NCI-H1092 (cell line): ENCODE results near the gene BRD8.
A peak's percentile ranks its signal among the peaks of the same experiment; 100 is the strongest.
"Not testable (repeated sequence)": the region's sequence is repeated elsewhere in the genome, so short reads cannot be mapped to it uniquely, and the experiment has no call there.

ENCODE experiments used
- DNase-seq: peaks from one replicate; lab custom pipeline; 2025; lab: John Stamatoyannopoulos, UW

BRD8 gene

GRCh38 chr5:138178516-138179276 is at the start of gene BRD8, which contains the start of gene KIF20A:
Gene BRD8 (minus strand): TSS chr5:138178630. CDS start chr5:138178614, 16 bp downstream.
Gene KIF20A (plus strand): TSS chr5:138179112. CDS start chr5:138179681, 569 bp downstream.
- DNase-seq = peak; percentile 85

GRCh38 chr5:138226910-138227309 is 48.5 kb upstream of the BRD8 start:
- DNase-seq = no peak

GRCh38 chr5:138224712-138225111 is 46.3 kb upstream of the BRD8 start:
- DNase-seq = no peak

- DNase-seq = no peak
These were observed 45.1 kb upstream of the BRD8 start for GRCh38 chr5:138223532-138223931.

DNA sequence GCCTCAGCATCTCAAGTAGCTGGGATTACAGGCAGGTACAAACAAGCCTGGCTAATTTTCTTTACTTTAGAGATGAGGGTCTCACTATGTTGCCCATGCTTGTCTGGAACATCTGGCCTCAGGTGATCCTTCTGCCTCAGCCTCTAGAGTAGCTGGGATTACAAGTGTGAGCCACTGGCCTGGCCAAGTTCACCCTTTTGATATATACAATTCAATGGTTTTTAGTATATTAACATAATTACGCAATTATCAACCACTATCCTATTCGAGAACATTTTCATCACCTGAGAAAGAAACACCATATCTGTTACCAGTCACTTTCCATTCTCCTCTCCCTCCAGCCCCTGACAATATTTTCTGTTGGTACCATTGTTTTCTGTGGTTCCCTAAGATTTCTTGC is 38.4 kb upstream of the BRD8 start:
- DNase-seq = no peak

- peak; percentile 92 for DNase-seq
These were observed 35.0 kb upstream of the BRD8 start, which contains the start of gene CDC23 for GRCh38 chr5:138213161-138214029. Gene CDC23 (minus strand): TSS chr5:138213323. CDS start chr5:138213312, 11 bp downstream.

GRCh38 chr5:138212828-138213160 is 34.4 kb upstream of the BRD8 start:
- DNase-seq = no peak

DNA sequence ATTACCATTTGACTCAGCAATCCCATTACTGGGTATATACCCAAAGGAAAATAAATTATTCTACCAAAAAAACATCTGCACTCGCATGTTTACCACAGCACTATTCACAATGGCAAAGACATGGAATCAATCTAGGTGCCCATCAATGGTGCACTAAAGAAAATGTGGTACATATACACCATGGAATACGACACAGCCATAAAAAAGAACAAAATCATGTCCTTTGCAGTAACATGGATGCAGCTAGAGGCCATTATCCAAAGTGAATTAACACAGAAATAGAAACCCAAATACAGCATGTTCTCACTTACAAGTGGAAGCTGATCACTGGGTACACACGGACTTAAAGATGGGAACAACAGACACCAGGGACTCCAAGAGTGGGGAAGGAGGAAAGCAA is 32.6 kb upstream of the BRD8 start:
- no peak for DNase-seq

DNA sequence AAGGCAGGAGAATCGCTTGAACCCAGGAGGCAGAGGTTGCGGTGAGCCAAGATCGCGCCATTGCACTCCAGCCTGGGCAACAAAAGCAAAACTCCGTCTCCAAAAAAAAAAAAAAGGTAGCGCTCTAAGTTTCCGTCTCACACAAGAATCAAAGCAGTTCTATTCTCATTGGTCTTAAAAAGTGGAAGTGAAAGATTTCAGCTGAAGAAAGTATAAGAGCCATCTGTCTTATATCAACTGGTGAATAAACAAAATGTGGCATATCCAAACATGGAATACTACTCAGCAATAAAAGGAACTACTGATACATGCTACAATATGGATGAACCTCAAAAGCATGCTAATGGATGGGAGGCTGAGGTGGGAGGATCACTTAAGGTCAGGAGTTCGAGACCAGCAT is 15.4 kb upstream of the BRD8 start:
- not testable (repeated sequence) for DNase-seq

- no peak for DNase-seq
These were observed 14.4 kb upstream of the BRD8 start for GRCh38 chr5:138192826-138193225.

GRCh38 chr5:138188626-138189025 is 10.2 kb upstream of the BRD8 start:
- no peak for DNase-seq

DNA sequence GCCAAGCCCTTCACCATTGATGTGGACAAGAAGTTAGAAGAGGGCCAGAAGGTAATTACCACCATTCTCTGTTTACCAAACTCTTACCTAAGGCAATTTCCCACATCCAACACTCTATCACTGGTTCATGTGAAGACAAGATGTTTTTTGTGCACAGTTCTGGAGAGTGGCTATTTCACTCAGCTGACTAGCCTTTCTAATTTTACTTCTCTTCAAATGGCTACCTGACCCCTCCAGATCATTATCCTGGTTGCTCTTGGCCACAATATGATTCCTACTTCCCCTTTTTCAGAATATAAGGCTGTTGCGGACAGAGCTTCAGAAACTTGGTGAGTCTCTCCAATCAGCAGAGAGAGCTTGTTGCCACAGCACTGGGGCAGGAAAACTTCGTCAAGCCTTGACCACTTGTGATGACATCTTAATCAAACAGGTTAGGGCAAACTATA is 7.6 kb upstream of the BRD8 start:
- no peak for DNase-seq

DNA sequence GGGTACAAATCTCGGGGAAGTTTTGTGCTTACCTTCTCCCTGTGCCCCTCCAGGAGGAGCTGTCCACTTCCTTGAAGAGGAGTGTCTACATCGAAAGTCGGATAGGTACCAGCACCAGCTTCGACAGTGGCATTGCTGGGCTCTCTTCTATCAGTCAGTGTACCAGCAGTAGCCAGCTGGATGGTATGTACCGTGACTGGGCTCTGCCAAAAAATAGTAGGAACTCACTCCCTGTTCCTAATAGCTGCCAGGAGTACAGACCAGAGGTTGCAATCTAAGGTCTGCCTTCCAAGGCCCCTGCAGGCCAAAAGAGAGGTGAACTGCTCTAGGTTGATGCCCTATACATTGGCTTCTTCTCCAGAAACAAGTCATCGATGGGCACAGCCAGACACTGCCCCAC is 4.4 kb upstream of the BRD8 start:
- DNase-seq = no peak

GRCh38 chr5:138180841-138181240 is 2.4 kb upstream of the BRD8 start:
- no peak for DNase-seq

GRCh38 chr5:138180183-138180782 is 1.9 kb upstream of the BRD8 start:
- no peak for DNase-seq

DNA sequence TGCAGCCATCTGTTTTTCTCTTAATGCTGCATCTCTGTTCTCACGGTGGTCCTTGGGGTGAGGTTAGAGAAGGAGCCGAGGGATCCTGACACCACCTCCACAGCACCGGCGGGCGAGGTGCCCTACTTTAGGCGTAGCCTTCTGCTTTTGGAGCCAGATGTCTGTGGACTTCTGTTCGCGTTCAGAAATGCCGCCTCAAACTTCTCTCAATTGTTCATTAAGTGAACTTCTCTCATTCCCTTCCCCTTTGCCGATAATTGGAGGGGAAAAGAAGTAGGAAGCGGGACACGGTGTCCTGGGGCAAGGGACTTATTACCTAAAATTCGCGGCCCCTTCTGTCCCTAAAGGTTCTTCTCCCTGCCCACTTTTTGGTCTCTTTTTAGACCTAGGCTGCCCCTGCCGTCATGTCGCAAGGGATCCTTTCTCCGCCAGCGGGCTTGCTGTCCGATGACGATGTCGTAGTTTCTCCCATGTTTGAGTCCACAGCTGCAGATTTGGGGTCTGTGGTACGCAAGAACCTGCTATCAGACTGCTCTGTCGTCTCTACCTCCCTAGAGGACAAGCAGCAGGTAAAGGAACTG is 937 bp upstream of the BRD8 start:
- no peak for DNase-seq

DNA sequence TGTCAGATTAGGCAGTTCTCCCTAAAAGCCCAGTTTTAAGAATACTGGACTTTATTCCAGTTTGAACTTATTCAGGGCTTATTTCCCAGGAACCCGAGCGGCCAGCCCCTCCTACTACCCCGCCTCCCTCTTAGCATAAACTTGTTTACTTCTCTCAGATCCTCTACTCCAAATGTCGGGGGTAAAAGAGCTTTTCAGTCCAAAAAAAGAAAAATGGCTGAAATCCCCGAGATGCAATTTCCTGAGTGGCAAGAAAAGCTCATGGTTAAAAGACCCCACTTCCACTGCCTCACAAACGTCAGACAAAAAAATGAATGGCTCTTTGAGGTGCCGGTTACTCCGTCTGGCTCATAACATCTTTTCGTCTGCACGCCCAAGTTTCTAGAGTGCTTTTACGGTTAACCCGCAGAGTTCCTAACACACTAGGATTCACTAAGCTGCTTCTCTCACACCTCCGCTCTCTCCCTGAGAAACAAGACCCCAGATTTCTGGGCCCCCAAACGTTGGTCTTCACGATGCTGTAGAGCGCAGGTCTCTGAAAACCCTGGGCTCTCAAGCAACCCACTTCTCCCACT is 402 bp downstream of the BRD8 start:
- no peak for DNase-seq

DNA sequence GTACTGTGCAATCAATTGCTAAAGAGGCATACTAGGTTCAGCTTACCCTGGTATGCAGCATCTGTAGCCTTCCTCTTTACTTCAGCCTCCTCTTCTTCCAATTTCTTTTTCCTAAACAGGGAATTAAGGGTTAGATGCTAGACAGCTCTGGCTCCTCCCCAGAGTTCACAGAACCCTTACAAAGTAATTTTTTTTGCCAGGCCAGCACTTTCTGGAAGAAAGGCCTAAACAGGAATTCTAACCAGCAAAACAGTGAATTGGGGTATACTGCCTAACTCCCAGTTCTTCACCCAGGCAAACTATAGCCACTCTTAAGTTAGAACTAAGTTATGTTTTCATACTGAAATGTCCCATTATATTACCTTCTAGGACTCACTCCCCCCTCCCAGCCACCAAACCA is 8.1 kb downstream of the BRD8 start:
- DNase-seq = no peak

DNA sequence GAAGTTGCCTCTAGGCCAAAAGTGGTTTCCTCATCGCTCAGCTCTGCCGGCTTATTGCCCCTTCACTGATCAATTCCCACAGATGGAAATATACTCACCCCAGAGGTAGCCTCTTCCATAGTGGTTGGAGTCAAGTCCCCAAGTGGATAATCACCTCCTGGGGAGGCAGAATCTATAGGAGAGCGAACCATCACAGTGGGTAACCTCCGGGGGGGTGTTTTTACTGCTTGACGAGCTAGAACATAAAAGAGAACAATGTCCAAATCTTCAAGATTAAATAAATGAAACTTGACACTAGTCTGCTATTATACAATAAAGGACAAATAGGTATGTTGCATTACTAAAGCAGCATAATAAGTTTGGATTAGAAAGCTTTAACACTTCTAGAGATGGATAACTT is 9.3 kb downstream of the BRD8 start:
- DNase-seq = no peak

- DNase-seq = no peak
These were observed 14.7 kb downstream of the BRD8 start for GRCh38 chr5:138163721-138164120.

- no peak for DNase-seq
These were observed 17.7 kb downstream of the BRD8 start for GRCh38 chr5:138160706-138161105.

- DNase-seq = no peak
These were observed 18.8 kb downstream of the BRD8 start for GRCh38 chr5:138159666-138160065.
